Right atrium auricular region (tissue), 2 donors: Measurements from ENCODE around the gene BABAM2. TPM values are rescaled to one million over a fixed set of nuclear protein-coding genes. Genes with fewer than 3 reads are reported as not detected.

ENCODE experiments used
- DNase-seq: peaks from one replicate; pipeline ENCODE4 v3.0.0-alpha.2; 2019; ENCODE audit warnings: low spot score
- H3K27ac ChIP-seq, 2 donors: fragments of 200-600 bp; sonication (generic); 1 replicate in 1 of 2; 2 replicates in 1 of 2; pipeline ENCODE4 v1.5.1; 2016 to 2019
- H3K27me3 ChIP-seq, 2 donors: fragments of 200-600 bp; sonication (generic); one replicate each; pipeline versions ENCODE4 v1.5.1 to v1.6.0; 2017 to 2019
- H3K36me3 ChIP-seq: fragments of 200-600 bp; sonication (generic); one replicate; pipeline ENCODE4 v1.5.1; 2016
- H3K4me1 ChIP-seq, 2 donors: fragments of 200-600 bp; sonication (generic); one replicate each; pipeline versions ENCODE4 v1.5.1 to v1.6.0; 2017 to 2019
- H3K4me3 ChIP-seq, 2 donors: fragments of 200-600 bp; sonication (generic); 1 replicate in 1 of 2; 2 replicates in 1 of 2; pipeline ENCODE4 v1.5.1; 2017 to 2019; ENCODE audit warnings: mild to moderate bottlenecking in 1 of 2, moderate library complexity in 1 of 2
- H3K9me3 ChIP-seq, 2 donors: fragments of 200-600 bp; sonication (generic); one replicate each; pipeline ENCODE4 v1.5.1; 2019
- CTCF ChIP-seq, 2 donors: fragments of 200-600 bp; sonication (generic); IDR thresholded peaks; one replicate each; pipeline ENCODE4 v1.5.1; 2019; ENCODE audit warnings: antibody characterized with exemption in 2 of 2
- total RNA-seq, 2 donors: library from RNA; depleted of rRNA; stranded (reverse); fragments of >200 nt; gene quantifications; one replicate each; pipeline ENCODE4 v1.1.0, GENCODE V29; 2016

The BABAM2 gene
- total RNA-seq, 2 donors from 2014 or later: 58.8 to 60.6 TPM

DNA sequence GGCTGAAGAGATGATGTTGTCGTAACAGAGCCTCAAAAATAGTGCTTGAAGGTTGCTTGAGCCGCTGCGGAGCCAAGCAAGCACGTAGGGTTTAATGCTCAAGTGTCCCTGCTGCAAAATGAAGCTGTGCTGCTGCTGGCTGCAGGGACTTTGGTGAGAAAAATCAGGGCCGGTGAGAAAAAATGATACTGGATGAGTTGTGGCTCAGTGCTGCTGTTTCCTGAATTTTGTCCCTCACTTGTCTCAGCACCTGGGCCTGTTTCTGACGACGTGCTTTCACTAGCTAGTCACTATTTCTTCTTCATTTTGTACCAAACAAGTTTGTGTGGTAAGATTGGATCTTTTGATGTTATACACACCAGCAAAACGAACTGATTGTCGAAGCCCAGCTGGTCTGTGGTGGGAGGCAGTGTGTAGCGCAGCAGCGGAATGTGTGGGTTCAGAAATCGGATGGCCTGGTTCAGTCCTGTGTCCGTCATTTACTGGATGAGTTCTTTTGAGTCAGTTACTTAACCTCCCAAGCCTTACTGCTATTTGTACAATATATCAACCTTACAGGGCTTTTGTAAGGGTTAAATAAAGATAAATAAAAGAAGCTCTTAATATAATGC, 329.3 kb downstream of the BABAM2 start:
- DNase-seq: no peak
- Histone ChIP-seq H3K9me3 (no peaks in the 10 kb centered on the region), H3K27me3 (no peaks in the 10 kb centered on the region), H3K36me3 (no peaks in the 10 kb centered on the region), H3K27ac (no peak overlapping the region), H3K4me3 (no peak overlapping the region), H3K4me1 (peaks cover 0 to 13% of the 10 kb centered on the region in 2 donors)
- TF ChIP-seq CTCF (IDR thresholded peaks at IDR 0.05): no peak

GRCh38 chr2:28224648-28225472, 334.3 kb downstream of the BABAM2 start:
- H3K4me3 ChIP-seq: no peak overlapping the region
- TF ChIP-seq CTCF (IDR thresholded peaks at IDR 0.05): no peak
- no peak for DNase-seq
- no peaks in the 10 kb centered on the region for H3K27me3 ChIP-seq
- H3K36me3 ChIP-seq: no peaks in the 10 kb centered on the region
- H3K4me1 ChIP-seq: peaks cover 0 to 8% of the 10 kb centered on the region in 2 donors
- H3K27ac ChIP-seq: no peak overlapping the region
- H3K9me3 ChIP-seq: no peaks in the 10 kb centered on the region

GRCh38 chr2:28225473-28226080, 335.0 kb downstream of the BABAM2 start:
- H3K27me3 ChIP-seq: no peaks in the 10 kb centered on the region
- no peak for DNase-seq
- no peak overlapping the region for H3K27ac ChIP-seq
- no peaks in the 10 kb centered on the region for H3K36me3 ChIP-seq
- no peaks in the 10 kb centered on the region for H3K9me3 ChIP-seq
- no peak overlapping the region for H3K4me3 ChIP-seq
- peaks cover 0 to 8% of the 10 kb centered on the region in 2 donors for H3K4me1 ChIP-seq
- no peak for TF ChIP-seq CTCF (IDR thresholded peaks at IDR 0.05)

DNA sequence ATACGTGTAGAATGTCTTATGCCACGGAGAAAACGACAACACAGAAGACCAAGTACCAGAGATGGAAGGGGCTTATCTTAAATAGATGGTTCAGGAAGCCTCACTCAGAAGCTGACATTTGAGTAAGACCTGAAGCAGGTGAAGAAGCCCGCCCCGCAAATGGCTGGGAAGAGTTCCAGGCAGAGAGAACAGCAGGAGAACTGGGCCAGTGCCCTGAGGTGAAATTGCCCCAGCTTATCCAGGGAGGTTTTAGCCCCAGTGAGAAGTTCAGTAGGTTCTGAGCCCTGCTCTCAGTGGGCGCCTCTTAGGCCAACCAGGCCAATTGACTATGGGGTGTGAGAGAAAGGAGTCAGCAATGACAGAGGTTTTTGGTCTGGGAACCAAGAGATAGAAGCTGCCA, 336.0 kb downstream of the BABAM2 start:
- Histone ChIP-seq H3K9me3 (no peaks in the 10 kb centered on the region), H3K4me1 (peaks cover 0 to 16% of the 10 kb centered on the region in 2 donors), H3K27me3 (no peaks in the 10 kb centered on the region), H3K4me3 (no peak overlapping the region), H3K36me3 (no peaks in the 10 kb centered on the region), H3K27ac (no peak overlapping the region)
- no peak for TF ChIP-seq CTCF (IDR thresholded peaks at IDR 0.05)
- no peak for DNase-seq

DNA sequence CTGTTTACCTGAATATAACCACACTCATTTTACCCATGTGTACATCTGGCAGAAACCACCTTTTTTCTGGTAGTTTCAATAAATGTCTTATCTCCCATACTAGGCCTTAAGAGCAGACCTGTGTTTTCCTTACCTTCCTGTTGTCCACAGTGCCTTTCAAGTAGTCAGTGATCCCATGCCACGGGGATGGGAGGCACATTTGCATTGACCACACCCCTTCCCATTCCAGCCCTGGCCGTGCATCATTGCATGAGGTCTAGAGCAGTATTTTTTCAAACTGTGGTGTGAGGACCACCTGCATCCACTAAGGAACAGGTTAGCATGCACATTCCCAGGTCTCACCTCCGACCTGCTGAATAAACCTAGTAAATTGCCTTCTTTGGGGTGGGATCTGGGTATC, 337.0 kb downstream of the BABAM2 start:
- peaks cover 0 to 16% of the 10 kb centered on the region in 2 donors for H3K4me1 ChIP-seq
- no peaks in the 10 kb centered on the region for H3K9me3 ChIP-seq
- no peaks in the 10 kb centered on the region for H3K27me3 ChIP-seq
- H3K36me3 ChIP-seq: no peaks in the 10 kb centered on the region
- no peak overlapping the region for H3K4me3 ChIP-seq
- no peak for TF ChIP-seq CTCF (IDR thresholded peaks at IDR 0.05)
- no peak overlapping the region for H3K27ac ChIP-seq
- no peak for DNase-seq
